Measurements from ENCODE around the gene FNDC8. TPM values are rescaled to one million over a fixed set of nuclear protein-coding genes. Genes with fewer than 3 reads are reported as not detected.

FNDC8 gene
- total and polyA plus RNA-seq, 2 of the 8 experiments (the other 6 are each of a cell fraction or from before 2014, with no cell fraction given), result not detected

GRCh38 chr17:35117984-35118383, 3.4 kb upstream of the FNDC8 start:
- Histone ChIP-seq H2BK5ac (ENCODE audit: low read depth, low read length) (no peak overlapping the region), H2BK120ac (replicated peaks; ENCODE audit: low read depth, low read length) (no peak overlapping the region), H2BK15ac (ENCODE audit: low read length) (no peak overlapping the region), H3K9me3 (ENCODE audit: insufficient read depth in 2 of 2, low read depth in 1 of 2, low read length in 1 of 2) (no peaks in the 10 kb centered on the region), H3K27me3 (replicated peaks in 1 of 4; ENCODE audit: control insufficient read depth in 3 of 4, extremely low read depth in 1 of 4, insufficient read depth in 3 of 4, low read length in 3 of 4) (peaks cover 0 to 14% (median 3%) of the 10 kb centered on the region in 4 experiments; a peak in 3 of 7 replicates), H3K14ac (ENCODE audit: insufficient read length) (no peak overlapping the region), H3K23me2 (ENCODE audit: low read depth, low read length) (peaks cover 9% of the 10 kb centered on the region; the same call in 1 of the 2 replicates), H4K20me1 (replicated peaks in 1 of 2; ENCODE audit: control insufficient read depth in 1 of 2, insufficient read depth in 2 of 2, low read length in 2 of 2) (no peaks in the 10 kb centered on the region), H2BK20ac (ENCODE audit: low read length) (no peak overlapping the region), H2BK12ac (ENCODE audit: low read depth, low read length) (no peak overlapping the region), H4K91ac (replicated peaks; ENCODE audit: insufficient read length, low read length) (no peak overlapping the region), H3K27ac (ENCODE audit: low read depth, low read length) (no peak overlapping the region), H2AFZ (ENCODE audit: low read length) (no peak overlapping the region), H3K23ac (ENCODE audit: insufficient read length) (no peak overlapping the region), H3K79me2 (ENCODE audit: control insufficient read depth in 1 of 2, insufficient read depth in 2 of 2, low read length in 2 of 2) (peaks cover 0 to 2% of the 10 kb centered on the region in 2 experiments; a peak in 1 of 4 replicates), H4K5ac (ENCODE audit: insufficient read length, low read depth, low read length) (no peak overlapping the region), H3K4me3 (ENCODE audit: extremely low read depth in 1 of 4, insufficient read depth in 2 of 4, low read depth in 3 of 4, low read length in 4 of 4) (no peak overlapping the region), H3K18ac (ENCODE audit: extremely low read depth, low read length) (no peak overlapping the region), H3K4me1 (replicated peaks in 1 of 4; ENCODE audit: control insufficient read depth in 3 of 4, insufficient read depth in 4 of 4, low read length in 3 of 4) (peaks cover 0 to 4% (median 3%) of the 10 kb centered on the region in 4 experiments; a peak in 4 of 7 replicates), H3K4me2 (ENCODE audit: insufficient read depth in 1 of 2, low read depth in 2 of 2, low read length in 2 of 2) (peak overlapping the region in 1 of 2 experiments; percentile 23; a peak in 1 of 4 replicates), H3K79me1 (ENCODE audit: low read depth, low read length) (peaks cover 5% of the 10 kb centered on the region; the same call in 1 of the 2 replicates), H3K56ac (replicated peaks; ENCODE audit: insufficient read length, low read depth, low read length) (no peak overlapping the region), H4K8ac (ENCODE audit: extremely low read depth, insufficient read depth, low read length) (no peak overlapping the region), H2AK5ac (ENCODE audit: low read depth, low read length) (no peak overlapping the region), H3K9ac (replicated peaks in 1 of 4; ENCODE audit: extremely low read depth in 1 of 4, low read depth in 3 of 4, low read length in 3 of 4) (no peak overlapping the region), H3K4ac (replicated peaks; ENCODE audit: insufficient read length, low read depth, low read length) (no peak overlapping the region), H3K36me3 (ENCODE audit: control insufficient read depth in 2 of 4, insufficient read depth in 4 of 4, low read length in 3 of 4) (no peaks in the 10 kb centered on the region)
- CTCF ChIA-PET (ENCODE audit: partially characterized antibody), result interaction anchor here (1.3 to 4.0 kb wide), 3 partner anchors 9 to 120 kb away, joined by 4 to 43 read pairs (median 26); no protein-coding TSS in a partner anchor
- DNase-seq (ENCODE audit: low read depth in 1 of 2, low spot score in 2 of 2), result no peak
- FAIRE-seq, result no peak
- TF ChIP-seq EP300 (IDR thresholded peaks at IDR 0.05; ENCODE audit: borderline replicate concordance in 1 of 2, low read depth in 2 of 2, low read length in 2 of 2), result no peak
- peak in 1 of 3 experiments; percentile 8; a peak in 2 of 4 replicates for TF ChIP-seq CTCF (IDR thresholded peaks at IDR 0.05; ENCODE audit: control extremely low read depth in 1 of 3, insufficient read depth in 1 of 3, low read depth in 1 of 3, low read length in 3 of 3)
- TF ChIP-seq RAD21 (IDR thresholded peaks at IDR 0.05 in 1 of 2, conservative IDR thresholded peaks at IDR 0.05 in 1 of 2; ENCODE audit: low read depth in 2 of 2, low read length in 2 of 2), result peak in 1 of 2 experiments; percentile 22; a peak in 3 of 4 replicates
- POLR2A ChIA-PET (ENCODE audit: partially characterized antibody), result interaction anchor here (0.9 to 5.6 kb wide), 5 partner anchors 11 to 129 kb away, joined by 3 to 46 read pairs (median 4); no protein-coding TSS in a partner anchor
